SK-N-SH (cell line): ENCODE results near the gene SPINK9.

Experiments
- CHD2 ChIP-seq: fragments of 150-350 bp; IDR thresholded peaks from 2 replicates; pipeline ENCODE4 v1.6.1; 2018; ENCODE audit warnings: low read length; ENCODE audit not compliant: partially characterized antibody
- CTCF ChIP-seq: fragments of 200-600 bp; sonication (generic); IDR thresholded peaks from 2 replicates; pipeline ENCODE4 v1.6.1; 2017; ENCODE audit warnings: antibody characterized with exemption, mild to moderate bottlenecking, moderate library complexity
- ELF1 ChIP-seq: IDR thresholded peaks from 2 replicates; pipeline ENCODE4 v1.4.0; 2012
- EP300 ChIP-seq, 2 experiments: IDR thresholded peaks; 2 replicates each; pipeline versions ENCODE4 v1.4.0 to v1.6.1; 2012; ENCODE audit warnings: borderline replicate concordance in 1 of 2, low read depth in 1 of 2, low read length in 1 of 2
- FOXM1 ChIP-seq: IDR thresholded peaks from 2 replicates; pipeline ENCODE4 v1.4.0; 2012; ENCODE audit warnings: low read depth, mild to moderate bottlenecking
- NFIC ChIP-seq: IDR thresholded peaks from 2 replicates; pipeline ENCODE4 v1.4.0; 2012; ENCODE audit warnings: borderline replicate concordance
- RAD21 ChIP-seq: IDR thresholded peaks from 2 replicates; pipeline ENCODE4 v1.6.1; 2012; ENCODE audit warnings: mild to moderate bottlenecking, low read length
- SMC3 ChIP-seq: IDR thresholded peaks from 2 replicates; pipeline ENCODE4 v1.6.1; 2012; ENCODE audit warnings: low read depth, low read length, improper control_type of control experiment
- TAF1 ChIP-seq: IDR thresholded peaks from 2 replicates; pipeline ENCODE4 v1.6.1; 2012; ENCODE audit warnings: low read depth, mild to moderate bottlenecking, low read length, moderate library complexity, borderline replicate concordance
- TCF12 ChIP-seq: IDR thresholded peaks from 2 replicates; pipeline ENCODE4 v1.4.0; 2012
- TEAD4 ChIP-seq: IDR thresholded peaks from 2 replicates; pipeline ENCODE4 v1.4.0; 2012; ENCODE audit warnings: mild to moderate bottlenecking, borderline replicate concordance; ENCODE audit not compliant: insufficient read depth
- TF ChIP-seq, protein P1 (sequence below): IDR thresholded peaks from 2 replicates; pipeline ENCODE4 v1.6.1; 2012; ENCODE audit warnings: mild to moderate bottlenecking, low read depth, low read length, moderate library complexity
- TF ChIP-seq, protein P2 (sequence below): fragments of 150-350 bp; IDR thresholded peaks from 2 replicates; pipeline ENCODE4 v1.6.1; 2017; ENCODE audit warnings: antibody characterized with exemption, low read length, low read depth, borderline replicate concordance

- TF ChIP-seq SMC3 (no peak), CTCF (no peak), TAF1 (no peak), RAD21 (no peak), TEAD4 (no peak), FOXM1 (no peak), CHD2 (no peak), ELF1 (no peak), NFIC (no peak), TCF12 (no peak), EP300 (IDR thresholded peaks at IDR 0.05; ENCODE audit: borderline replicate concordance in 1 of 2, low read depth in 1 of 2, low read length in 1 of 2) (no peak)
- TF ChIP-seq, protein P1, sequence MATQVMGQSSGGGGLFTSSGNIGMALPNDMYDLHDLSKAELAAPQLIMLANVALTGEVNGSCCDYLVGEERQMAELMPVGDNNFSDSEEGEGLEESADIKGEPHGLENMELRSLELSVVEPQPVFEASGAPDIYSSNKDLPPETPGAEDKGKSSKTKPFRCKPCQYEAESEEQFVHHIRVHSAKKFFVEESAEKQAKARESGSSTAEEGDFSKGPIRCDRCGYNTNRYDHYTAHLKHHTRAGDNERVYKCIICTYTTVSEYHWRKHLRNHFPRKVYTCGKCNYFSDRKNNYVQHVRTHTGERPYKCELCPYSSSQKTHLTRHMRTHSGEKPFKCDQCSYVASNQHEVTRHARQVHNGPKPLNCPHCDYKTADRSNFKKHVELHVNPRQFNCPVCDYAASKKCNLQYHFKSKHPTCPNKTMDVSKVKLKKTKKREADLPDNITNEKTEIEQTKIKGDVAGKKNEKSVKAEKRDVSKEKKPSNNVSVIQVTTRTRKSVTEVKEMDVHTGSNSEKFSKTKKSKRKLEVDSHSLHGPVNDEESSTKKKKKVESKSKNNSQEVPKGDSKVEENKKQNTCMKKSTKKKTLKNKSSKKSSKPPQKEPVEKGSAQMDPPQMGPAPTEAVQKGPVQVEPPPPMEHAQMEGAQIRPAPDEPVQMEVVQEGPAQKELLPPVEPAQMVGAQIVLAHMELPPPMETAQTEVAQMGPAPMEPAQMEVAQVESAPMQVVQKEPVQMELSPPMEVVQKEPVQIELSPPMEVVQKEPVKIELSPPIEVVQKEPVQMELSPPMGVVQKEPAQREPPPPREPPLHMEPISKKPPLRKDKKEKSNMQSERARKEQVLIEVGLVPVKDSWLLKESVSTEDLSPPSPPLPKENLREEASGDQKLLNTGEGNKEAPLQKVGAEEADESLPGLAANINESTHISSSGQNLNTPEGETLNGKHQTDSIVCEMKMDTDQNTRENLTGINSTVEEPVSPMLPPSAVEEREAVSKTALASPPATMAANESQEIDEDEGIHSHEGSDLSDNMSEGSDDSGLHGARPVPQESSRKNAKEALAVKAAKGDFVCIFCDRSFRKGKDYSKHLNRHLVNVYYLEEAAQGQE, result no peak
- TF ChIP-seq, protein P2, sequence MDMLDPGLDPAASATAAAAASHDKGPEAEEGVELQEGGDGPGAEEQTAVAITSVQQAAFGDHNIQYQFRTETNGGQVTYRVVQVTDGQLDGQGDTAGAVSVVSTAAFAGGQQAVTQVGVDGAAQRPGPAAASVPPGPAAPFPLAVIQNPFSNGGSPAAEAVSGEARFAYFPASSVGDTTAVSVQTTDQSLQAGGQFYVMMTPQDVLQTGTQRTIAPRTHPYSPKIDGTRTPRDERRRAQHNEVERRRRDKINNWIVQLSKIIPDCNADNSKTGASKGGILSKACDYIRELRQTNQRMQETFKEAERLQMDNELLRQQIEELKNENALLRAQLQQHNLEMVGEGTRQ, result no peak
Measured at GRCh38 chr5:148379340-148379739, 44.0 kb downstream of the SPINK9 start.
